GM18907 (cell line): ENCODE results near the gene FARP1.
A peak's percentile ranks its signal among the peaks of the same experiment; 100 is the strongest.

ENCODE experiments used
- ATAC-seq: cut with Tn5 transposase; IDR thresholded peaks from one replicate; pipeline ENCODE4 v1.9.1; 2021; ENCODE audit warnings: mild to moderate bottlenecking, moderate library complexity; ENCODE audit not compliant: unreplicated experiment

Gene FARP1, protein sequence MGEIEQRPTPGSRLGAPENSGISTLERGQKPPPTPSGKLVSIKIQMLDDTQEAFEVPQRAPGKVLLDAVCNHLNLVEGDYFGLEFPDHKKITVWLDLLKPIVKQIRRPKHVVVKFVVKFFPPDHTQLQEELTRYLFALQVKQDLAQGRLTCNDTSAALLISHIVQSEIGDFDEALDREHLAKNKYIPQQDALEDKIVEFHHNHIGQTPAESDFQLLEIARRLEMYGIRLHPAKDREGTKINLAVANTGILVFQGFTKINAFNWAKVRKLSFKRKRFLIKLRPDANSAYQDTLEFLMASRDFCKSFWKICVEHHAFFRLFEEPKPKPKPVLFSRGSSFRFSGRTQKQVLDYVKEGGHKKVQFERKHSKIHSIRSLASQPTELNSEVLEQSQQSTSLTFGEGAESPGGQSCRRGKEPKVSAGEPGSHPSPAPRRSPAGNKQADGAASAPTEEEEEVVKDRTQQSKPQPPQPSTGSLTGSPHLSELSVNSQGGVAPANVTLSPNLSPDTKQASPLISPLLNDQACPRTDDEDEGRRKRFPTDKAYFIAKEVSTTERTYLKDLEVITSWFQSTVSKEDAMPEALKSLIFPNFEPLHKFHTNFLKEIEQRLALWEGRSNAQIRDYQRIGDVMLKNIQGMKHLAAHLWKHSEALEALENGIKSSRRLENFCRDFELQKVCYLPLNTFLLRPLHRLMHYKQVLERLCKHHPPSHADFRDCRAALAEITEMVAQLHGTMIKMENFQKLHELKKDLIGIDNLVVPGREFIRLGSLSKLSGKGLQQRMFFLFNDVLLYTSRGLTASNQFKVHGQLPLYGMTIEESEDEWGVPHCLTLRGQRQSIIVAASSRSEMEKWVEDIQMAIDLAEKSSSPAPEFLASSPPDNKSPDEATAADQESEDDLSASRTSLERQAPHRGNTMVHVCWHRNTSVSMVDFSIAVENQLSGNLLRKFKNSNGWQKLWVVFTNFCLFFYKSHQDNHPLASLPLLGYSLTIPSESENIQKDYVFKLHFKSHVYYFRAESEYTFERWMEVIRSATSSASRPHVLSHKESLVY

GRCh38 chr13:98142380-98143156 is at the start of gene FARP1:
Gene FARP1, plus strand, starts transcription at chr13:98143094. Its CDS starts 70,149 bp downstream, at chr13:98213243.
- peak; percentile 86 for ATAC-seq

DNA sequence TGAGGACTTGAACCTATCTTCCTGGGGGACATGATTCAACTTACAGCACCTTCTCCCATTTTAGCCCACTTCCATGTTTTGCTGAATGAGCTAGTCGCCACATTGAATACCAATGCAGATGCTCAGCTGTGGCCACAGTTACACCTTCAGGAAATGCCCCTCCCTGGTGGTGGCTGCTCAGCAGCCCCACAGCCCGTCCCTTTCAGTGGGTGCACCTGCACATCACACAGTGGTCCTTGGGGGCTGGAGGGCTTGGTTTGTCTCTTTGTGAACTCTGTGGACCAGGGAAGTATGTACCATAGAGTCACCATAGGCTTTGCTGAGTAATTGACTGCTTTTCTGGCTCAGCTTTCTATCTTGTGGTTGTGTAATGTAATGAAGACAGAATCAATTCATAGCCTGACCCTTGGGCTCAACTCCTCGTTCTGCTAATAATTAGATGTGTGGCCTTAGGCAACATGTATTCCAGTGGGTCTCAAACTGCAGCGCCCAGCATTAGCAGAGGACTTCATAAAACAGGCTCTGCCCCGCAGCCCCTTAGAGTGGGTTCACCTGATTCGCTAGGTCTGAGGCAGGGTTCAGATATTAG is 48.1 kb upstream of the FARP1 start:
- no peak for ATAC-seq

DNA sequence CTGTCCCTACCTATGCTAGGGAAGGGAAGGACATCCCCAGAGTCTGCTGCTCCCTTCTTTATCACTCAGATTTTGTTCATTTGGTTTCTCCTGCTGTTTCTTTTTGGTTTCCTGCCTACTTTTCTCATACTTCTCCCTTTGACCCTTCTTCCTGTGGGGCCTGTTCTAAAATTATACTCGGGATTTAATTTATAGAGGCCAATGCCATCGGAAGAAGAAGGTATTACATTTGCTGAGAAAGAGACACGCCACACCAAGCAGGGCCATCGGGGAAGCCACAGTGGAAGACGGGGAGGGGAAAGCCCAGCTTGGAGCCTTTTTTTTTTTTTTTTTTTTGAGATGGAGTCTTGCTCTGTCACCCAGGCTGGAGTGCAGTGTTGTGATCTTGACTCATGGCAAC is 46.8 kb upstream of the FARP1 start:
- no peak for ATAC-seq

DNA sequence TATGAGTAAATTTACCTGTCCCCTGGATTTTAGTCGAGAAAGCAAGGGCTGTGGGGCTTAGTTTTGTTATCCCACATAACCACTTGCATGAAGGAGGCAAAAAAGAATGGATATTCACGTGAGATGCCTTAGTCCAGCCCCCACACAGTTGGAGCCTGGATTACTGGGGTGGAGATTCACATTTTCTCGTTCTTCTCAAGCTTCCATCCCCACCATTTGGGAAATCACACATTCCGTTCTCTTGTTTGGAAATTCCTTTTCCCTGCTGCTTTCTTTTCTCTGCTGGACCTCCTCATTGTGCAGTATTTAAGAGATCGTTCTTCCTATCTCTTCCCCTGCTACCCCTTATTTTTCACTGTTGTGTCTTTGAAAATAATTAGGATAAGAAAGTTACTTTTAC is 45.1 kb upstream of the FARP1 start:
- ATAC-seq, result no peak

GRCh38 chr13:98098516-98098915 is 44.4 kb upstream of the FARP1 start:
- no peak for ATAC-seq

- ATAC-seq, result no peak
Observed at GRCh38 chr13:98099627-98100026, 43.3 kb upstream of the FARP1 start.

DNA sequence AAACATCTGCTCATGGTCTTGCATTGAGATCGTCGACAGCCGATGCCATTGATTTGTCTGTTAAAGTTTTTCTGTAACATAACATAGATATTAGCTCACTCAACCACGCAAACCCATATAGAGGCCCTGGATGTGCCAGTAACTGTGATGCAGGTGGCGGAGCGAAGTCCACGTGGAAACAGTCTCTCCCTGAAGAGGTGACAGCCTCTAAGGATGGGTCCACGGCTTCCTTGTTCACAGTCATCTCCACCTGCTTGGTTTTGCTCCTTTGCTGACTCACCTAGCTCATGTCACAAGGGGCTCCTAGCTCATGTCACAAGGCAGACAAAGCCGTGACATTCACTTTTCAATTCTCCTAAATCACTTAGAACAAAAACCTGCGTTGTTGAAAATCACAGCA is 42.4 kb upstream of the FARP1 start:
- ATAC-seq, result no peak

GRCh38 chr13:98103531-98103930 is 39.4 kb upstream of the FARP1 start:
- no peak for ATAC-seq

GRCh38 chr13:98103942-98104880 is 38.7 kb upstream of the FARP1 start:
- ATAC-seq, result no peak

DNA sequence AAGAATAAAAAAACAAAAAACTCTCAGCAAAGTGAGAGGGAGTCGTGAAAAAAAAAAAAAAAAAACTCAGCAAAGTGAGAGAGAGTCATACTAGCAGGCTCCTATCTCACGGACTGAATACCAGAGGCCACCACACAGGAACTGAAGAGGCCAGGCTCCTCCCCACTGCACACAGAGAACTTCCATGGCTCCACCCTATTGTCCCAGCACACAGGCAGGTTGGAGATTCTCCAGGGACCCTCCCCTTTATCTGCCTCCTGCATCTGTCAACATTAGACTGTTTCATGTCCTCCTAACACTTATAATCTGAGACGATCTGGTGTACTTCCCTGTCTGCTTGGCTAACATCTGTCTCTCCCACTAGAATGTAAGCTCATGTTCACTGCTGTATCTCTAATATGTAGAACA is 37.0 kb upstream of the FARP1 start:
- ATAC-seq, result no peak

- no peak for ATAC-seq
Observed at GRCh38 chr13:98108341-98108740, 34.6 kb upstream of the FARP1 start.

GRCh38 chr13:98109226-98109853 is 33.6 kb upstream of the FARP1 start:
- no peak for ATAC-seq

DNA sequence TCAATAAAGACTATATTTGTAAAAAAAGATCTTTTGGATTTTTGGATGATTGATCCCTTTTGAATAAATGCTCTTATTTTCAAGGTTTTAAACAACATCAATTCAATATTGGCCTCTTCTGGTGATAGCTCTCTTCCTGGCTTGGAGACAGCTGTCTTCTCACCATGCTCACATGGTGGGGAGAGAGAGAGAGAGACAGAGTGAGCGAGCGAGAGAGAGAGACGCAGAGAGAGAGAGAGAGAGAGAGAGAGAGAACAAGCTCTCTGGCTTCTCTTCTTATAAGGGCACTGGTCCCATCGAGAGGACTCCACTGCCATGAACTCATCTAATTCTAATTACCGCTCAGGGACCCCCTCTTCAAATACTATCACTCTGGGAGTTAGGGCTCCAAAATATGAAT is 32.1 kb upstream of the FARP1 start:
- no peak for ATAC-seq

GRCh38 chr13:98111168-98112098 is 31.5 kb upstream of the FARP1 start:
- no peak for ATAC-seq

DNA sequence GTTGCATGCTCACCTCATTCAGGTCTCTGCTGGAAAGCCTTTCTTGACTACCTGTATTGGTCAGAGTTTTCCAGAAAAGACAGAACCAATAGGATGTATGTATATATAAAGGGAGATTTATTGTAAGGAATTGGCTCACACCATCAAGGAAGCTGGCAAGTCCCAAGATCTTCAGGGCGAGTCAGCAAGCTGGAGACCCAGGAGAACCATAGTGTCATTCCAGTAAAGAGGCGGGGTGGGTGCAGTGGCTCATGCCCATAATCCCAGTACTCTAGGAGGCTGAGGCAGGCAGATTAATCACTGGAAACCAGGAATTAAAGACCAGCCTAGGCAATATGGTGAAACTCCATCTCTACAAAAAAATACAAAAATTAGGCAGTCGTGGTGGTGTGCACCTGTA is 30.4 kb upstream of the FARP1 start:
- no peak for ATAC-seq

- no peak for ATAC-seq
Observed at GRCh38 chr13:98118865-98119264, 24.0 kb upstream of the FARP1 start.

DNA sequence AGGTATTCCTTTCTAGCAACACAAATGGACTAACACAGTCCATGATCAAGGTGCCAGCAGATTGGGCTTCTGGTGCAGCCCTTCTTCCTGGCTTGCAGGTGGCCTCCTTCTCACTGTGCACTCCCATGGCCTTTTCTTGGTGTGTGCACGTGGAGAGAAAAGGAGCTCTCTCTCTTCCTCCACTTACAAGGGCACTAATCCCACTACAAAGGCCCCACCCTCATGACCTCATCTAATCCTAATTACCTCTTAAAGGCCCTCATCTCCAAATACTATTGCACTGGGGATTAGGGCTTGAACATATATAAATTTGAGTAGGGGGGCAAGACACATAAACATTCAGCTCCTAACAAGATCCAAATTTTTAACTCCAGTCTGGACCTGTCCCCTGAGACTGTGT is 19.7 kb upstream of the FARP1 start:
- no peak for ATAC-seq
